T-helper 1 cell treated with Interleukin-12 subunit alpha and Interleukin-12 subunit beta and Interleukin-4 antibody, amounts not matched to agents 30 μg/mL and 1 μg/mL, for 36 hours (primary cell): Measurements from ENCODE around the gene SLC2A6.

ENCODE experiments used
- H3K27ac Mint-ChIP-seq: one replicate; pipeline ENCODE4 v1.8.0; 2021; ENCODE audit warnings: mild to moderate bottlenecking, mixed read lengths
- H3K27me3 Mint-ChIP-seq: one replicate; pipeline ENCODE4 v1.8.0; 2021; ENCODE audit warnings: low read depth, mixed read lengths
- H3K36me3 Mint-ChIP-seq: one replicate; pipeline ENCODE4 v1.8.0; 2021; ENCODE audit warnings: low read depth, mixed read lengths
- H3K4me1 Mint-ChIP-seq: one replicate; pipeline ENCODE4 v1.8.0; 2021; ENCODE audit warnings: low read depth, mixed read lengths
- H3K4me3 Mint-ChIP-seq: one replicate; pipeline ENCODE4 v1.8.0; 2021; ENCODE audit warnings: mild to moderate bottlenecking, moderate library complexity, mixed read lengths
- H3K9me3 Mint-ChIP-seq: one replicate; pipeline ENCODE4 v1.8.0; 2021; ENCODE audit warnings: mixed read lengths

The SLC2A6 gene

GRCh38 chr9:133470427-133470924 is 8.4 kb downstream of the SLC2A6 start:
- Mint-ChIP-seq H3K27ac (no peak overlapping the region), H3K4me3 (no peak overlapping the region), H3K27me3 (no peaks in the 10 kb centered on the region), H3K4me1 (no peaks in the 10 kb centered on the region), H3K36me3 (no peaks in the 10 kb centered on the region), H3K9me3 (no peaks in the 10 kb centered on the region)

DNA sequence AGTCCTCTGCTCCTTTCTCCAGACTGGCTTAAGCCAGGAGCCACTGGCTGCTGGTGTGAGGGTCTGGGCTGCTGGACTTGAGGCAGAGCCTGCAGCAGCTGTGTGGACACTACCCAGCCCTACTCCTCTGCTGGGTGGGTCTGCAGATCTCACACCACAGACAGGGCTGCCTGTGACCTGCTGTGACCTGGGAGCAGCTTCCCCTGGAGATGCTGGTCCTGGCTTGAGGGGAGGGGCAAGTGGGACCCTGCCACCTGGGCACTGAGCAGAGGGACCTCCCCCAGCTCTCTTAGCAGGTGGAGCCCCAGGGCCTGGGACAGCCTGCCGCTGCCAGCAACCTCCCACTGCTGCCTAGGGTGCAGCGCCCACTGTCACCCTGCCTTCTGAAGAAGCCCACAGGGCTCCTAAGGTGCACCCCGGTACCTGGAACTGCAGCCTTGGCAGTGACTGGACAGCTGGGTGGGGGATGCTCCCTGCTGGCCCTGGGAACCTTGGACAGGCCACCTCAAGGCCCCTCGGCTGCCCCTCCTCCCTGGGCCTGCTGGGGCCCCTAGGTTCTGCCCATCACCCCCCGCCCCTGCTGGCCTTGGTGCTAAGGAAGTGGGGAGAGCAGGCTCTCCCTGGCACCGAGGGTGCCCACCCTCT is 10.0 kb downstream of the SLC2A6 start:
- no peak overlapping the region for H3K27ac Mint-ChIP-seq
- H3K4me3 Mint-ChIP-seq: no peak overlapping the region
- H3K36me3 Mint-ChIP-seq: no peaks in the 10 kb centered on the region
- no peaks in the 10 kb centered on the region for H3K27me3 Mint-ChIP-seq
- H3K4me1 Mint-ChIP-seq: no peaks in the 10 kb centered on the region
- no peaks in the 10 kb centered on the region for H3K9me3 Mint-ChIP-seq

DNA sequence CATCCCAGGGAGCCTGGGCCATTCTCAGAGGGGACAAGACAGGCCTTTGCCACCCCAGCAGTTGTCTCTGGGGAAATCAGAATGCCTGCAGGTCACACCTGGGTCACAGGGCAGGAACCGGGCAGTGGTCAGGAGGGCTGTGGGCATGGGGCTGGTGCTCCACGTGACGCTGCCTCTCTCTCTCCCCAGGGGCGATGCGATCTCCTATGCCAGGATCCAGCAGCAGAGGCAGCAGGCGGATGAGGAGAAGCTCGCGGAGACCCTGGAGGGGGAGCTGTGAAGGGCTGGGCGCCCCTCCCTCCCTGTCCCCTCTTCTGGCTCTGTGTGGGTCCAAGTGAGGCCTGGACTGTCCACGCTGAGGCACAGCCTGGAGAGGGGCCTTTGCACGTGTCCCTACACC is 10.5 kb downstream of the SLC2A6 start:
- Mint-ChIP-seq H3K4me3 (no peak overlapping the region), H3K36me3 (no peaks in the 10 kb centered on the region), H3K4me1 (no peaks in the 10 kb centered on the region), H3K9me3 (no peaks in the 10 kb centered on the region), H3K27ac (no peak overlapping the region), H3K27me3 (no peaks in the 10 kb centered on the region)

- Mint-ChIP-seq H3K27ac (no peak overlapping the region), H3K4me3 (no peak overlapping the region), H3K27me3 (no peaks in the 10 kb centered on the region), H3K4me1 (no peaks in the 10 kb centered on the region), H3K9me3 (no peaks in the 10 kb centered on the region), H3K36me3 (no peaks in the 10 kb centered on the region)
These were observed 11.8 kb downstream of the SLC2A6 start for GRCh38 chr9:133467101-133467500.

- H3K4me1 Mint-ChIP-seq: no peaks in the 10 kb centered on the region
- no peak overlapping the region for H3K27ac Mint-ChIP-seq
- H3K4me3 Mint-ChIP-seq: no peak overlapping the region
- H3K36me3 Mint-ChIP-seq: no peaks in the 10 kb centered on the region
- no peaks in the 10 kb centered on the region for H3K9me3 Mint-ChIP-seq
- H3K27me3 Mint-ChIP-seq: peaks cover 8% of the 10 kb centered on the region
These were observed 12.9 kb downstream of the SLC2A6 start for GRCh38 chr9:133465984-133466383.

- no peak overlapping the region for H3K4me3 Mint-ChIP-seq
These were observed 14.3 kb downstream of the SLC2A6 start for GRCh38 chr9:133464638-133465037.

DNA sequence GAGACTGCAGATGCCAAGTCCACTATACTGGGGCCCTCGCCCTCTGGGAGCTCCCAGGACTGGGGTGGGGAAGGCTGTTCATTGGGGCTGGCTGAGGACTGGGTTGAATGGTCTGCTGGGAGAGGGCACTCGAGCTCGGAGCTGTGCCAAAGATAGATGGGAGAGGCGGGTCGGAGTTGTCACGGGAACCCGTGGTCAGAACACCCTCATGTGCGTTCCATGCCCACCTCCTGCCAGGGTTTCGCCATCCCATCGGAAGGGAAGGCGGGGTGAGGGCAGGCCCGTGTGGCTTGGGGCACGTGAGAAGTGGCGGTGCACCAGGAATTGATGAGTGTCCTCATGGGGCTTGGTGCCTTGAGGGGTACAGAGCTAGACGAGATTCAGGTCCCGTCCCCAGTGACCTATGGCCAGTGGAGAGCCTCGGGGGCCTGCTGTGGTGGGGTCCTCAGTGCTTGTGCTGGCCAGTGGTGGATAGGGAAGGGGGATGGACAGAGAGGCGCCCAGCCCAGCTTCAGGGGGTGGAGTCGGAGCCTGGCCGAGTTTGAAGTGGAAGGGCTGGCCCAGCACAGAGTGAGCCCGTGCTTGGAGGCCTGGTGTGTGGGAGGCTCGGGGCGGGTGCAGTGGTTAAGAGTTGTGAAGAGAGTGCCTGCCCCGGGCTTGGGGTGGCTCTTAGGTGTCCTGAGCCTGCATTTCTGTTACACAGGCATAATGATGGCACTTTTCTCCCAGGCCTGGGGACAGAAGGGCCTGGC is 14.9 kb downstream of the SLC2A6 start:
- H3K4me1 Mint-ChIP-seq: peaks cover 3% of the 10 kb centered on the region
- H3K27ac Mint-ChIP-seq: no peak overlapping the region
- no peaks in the 10 kb centered on the region for H3K36me3 Mint-ChIP-seq
- H3K27me3 Mint-ChIP-seq: peaks cover 11% of the 10 kb centered on the region
- no peak overlapping the region for H3K4me3 Mint-ChIP-seq
- no peaks in the 10 kb centered on the region for H3K9me3 Mint-ChIP-seq

More at GRCh38 chr9:133464638-133465037, 14.3 kb downstream of the SLC2A6 start:
- Mint-ChIP-seq H3K9me3 (no peaks in the 10 kb centered on the region), H3K27ac (no peak overlapping the region), H3K4me1 (peaks cover 3% of the 10 kb centered on the region), H3K27me3 (peaks cover 11% of the 10 kb centered on the region), H3K36me3 (no peaks in the 10 kb centered on the region)

DNA sequence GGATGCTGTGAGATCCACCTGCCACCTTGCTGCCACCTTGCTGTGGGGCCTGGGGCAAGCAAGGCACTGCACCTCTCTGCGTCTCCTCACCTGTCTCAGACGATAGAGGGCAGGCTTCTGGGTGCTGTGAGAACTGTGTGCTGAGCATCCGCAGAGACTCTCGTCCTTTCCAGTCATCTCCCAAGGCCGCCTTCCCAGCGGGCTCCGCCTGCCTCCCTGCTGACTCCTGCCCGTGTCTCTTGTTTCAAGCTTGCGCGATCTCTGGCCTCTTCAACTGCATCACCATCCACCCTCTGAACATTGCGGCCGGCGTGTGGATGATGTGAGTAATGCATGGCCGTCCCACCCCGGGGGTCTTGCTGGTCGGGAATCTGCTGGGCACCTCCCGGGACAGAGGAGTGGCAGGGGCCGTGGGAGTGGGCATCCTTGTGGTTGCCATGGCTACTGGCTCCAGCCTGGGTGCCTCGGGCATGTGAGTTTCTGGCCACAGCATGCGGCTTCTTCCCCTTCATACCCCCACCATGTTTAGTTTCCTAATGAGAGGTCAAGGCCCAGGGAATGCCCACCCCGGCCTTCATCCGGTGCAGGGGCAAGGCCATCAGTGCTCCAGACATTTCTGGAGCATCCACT is 15.6 kb downstream of the SLC2A6 start:
- H3K4me3 Mint-ChIP-seq: no peak overlapping the region
- H3K27me3 Mint-ChIP-seq: peaks cover 11% of the 10 kb centered on the region
- no peaks in the 10 kb centered on the region for H3K9me3 Mint-ChIP-seq
- no peak overlapping the region for H3K27ac Mint-ChIP-seq
- peaks cover 3% of the 10 kb centered on the region for H3K4me1 Mint-ChIP-seq
- no peaks in the 10 kb centered on the region for H3K36me3 Mint-ChIP-seq

DNA sequence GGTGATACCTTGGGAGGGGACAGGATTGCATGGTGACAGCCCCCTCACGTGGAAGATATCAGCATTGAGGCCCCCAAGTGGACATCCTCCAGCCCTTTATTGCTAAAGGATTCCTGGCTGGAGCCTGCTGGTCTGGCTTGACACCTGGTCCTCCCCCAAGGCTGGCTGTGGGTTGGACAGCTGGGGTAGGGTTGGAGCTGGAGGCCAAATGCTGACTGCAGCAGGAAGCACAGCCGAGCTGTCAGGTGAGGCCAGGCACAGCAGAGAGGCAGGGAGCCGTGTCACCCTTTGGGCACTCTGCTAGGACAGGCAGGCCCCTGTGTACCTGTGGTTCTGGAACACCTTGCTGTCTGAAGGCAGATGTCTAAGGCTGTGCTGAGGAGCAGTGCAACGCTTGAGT is 16.9 kb downstream of the SLC2A6 start:
- Mint-ChIP-seq H3K27ac (no peak overlapping the region), H3K4me3 (no peak overlapping the region), H3K4me1 (peaks cover 3% of the 10 kb centered on the region), H3K27me3 (peaks cover 11% of the 10 kb centered on the region), H3K36me3 (no peaks in the 10 kb centered on the region), H3K9me3 (no peaks in the 10 kb centered on the region)

GRCh38 chr9:133460405-133461175 is 18.3 kb downstream of the SLC2A6 start:
- H3K4me1 Mint-ChIP-seq: peaks cover 3% of the 10 kb centered on the region
- H3K27me3 Mint-ChIP-seq: peaks cover 11% of the 10 kb centered on the region
- H3K36me3 Mint-ChIP-seq: no peaks in the 10 kb centered on the region
- H3K9me3 Mint-ChIP-seq: no peaks in the 10 kb centered on the region
- H3K4me3 Mint-ChIP-seq: peak overlapping the region; percentile 63
- H3K27ac Mint-ChIP-seq: no peak overlapping the region

DNA sequence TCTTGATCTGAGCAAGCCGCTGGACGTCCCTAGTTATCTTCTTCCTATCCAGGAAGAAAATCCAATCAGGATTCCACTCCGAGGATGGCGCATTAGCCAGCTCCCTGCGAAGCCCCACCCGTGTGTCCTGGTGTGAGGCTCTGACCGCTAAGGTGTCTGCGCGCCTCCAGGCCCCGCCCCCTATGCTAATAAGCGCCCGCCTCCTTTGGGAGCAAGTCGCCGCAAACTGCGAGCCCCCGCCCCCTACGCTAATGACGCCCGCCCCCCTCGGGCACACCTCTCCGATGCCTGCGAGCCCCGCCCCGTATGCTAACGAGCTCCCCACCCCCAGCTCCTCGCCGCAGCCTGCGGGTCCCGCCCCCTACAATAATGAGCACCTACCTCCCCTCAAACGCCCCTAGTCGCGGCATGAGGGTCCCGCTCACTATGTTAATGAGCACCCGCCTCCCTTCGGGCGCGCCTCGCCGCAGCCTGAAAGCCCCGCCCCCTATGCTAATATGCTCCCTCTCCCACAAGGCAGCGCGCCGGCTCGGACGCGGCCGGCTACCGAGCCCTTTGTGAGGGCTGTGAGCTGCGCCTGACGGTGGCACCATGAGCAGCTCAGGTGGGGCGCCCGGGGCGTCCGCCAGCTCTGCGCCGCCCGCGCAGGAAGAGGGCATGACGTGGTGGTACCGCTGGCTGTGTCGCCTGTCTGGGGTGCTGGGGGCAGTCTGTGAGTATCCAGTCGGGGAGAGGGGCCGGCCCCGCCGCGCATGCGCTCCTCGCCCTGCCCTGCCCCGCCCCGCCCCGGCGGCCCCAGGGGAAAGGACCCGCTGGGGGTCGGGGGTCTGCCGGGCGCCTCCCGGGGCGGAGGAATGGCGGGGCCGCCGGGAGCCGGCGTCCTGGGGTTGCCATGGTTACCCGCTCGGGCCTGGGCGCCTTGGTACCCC is 19.2 kb downstream of the SLC2A6 start, which contains the start of gene CACFD1:
Gene CACFD1, plus strand, starts transcription at position 503 of the 929 bp plus-strand sequence. Its CDS starts 89 bp downstream, at position 592.
- Mint-ChIP-seq H3K4me1 (peaks cover 3% of the 10 kb centered on the region), H3K4me3 (peak within 1 kb of the TSS; percentile 87), H3K36me3 (no peaks in the 10 kb centered on the region), H3K27ac (peak within 1 kb of the TSS; percentile 73), H3K9me3 (no peaks in the 10 kb centered on the region), H3K27me3 (peaks cover 11% of the 10 kb centered on the region)

- H3K36me3 Mint-ChIP-seq: no peaks in the 10 kb centered on the region
- no peak overlapping the region for H3K27ac Mint-ChIP-seq
- peaks cover 3% of the 10 kb centered on the region for H3K4me1 Mint-ChIP-seq
- H3K27me3 Mint-ChIP-seq: peaks cover 11% of the 10 kb centered on the region
- no peaks in the 10 kb centered on the region for H3K9me3 Mint-ChIP-seq
- H3K4me3 Mint-ChIP-seq: peak overlapping the region; percentile 87
These were observed 20.1 kb downstream of the SLC2A6 start for GRCh38 chr9:133458643-133459312.

DNA sequence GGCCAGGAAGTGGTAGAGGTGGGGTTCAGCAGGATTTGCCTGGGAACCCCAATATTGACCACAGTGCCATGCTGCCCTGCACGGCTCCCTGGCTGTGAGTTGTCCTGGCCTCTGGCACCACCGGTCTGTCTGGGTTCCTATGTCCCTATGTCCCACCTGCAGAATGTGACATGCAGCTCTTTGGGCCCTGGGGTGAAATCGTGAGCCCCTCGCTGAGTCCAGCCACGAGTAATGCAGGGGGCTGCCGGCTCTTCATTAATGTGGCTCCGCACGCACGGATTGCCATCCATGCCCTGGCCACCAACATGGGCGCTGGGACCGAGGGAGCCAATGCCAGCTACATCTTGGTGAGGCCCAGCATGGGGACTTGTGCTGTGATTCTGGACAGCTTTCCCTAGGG is 21.2 kb downstream of the SLC2A6 start:
- Mint-ChIP-seq H3K4me3 (no peak overlapping the region), H3K4me1 (peaks cover 3% of the 10 kb centered on the region), H3K27ac (no peak overlapping the region), H3K36me3 (no peaks in the 10 kb centered on the region), H3K27me3 (peaks cover 11% of the 10 kb centered on the region), H3K9me3 (no peaks in the 10 kb centered on the region)
